Peyer's patch (tissue), 4 donors: ENCODE data around the gene SRRM3.

ENCODE experiments used
- CTCF ChIP-seq, 6 experiments: fragments of 450-650 bp in 4 of 6; fragments of 200-600 bp in 2 of 6; sonication (generic) in 1 of 6; IDR thresholded peaks; one replicate each; pipeline ENCODE4 v1.5.1; 2017 to 2019; ENCODE audit warnings: antibody characterized with exemption in 6 of 6, mild to moderate bottlenecking in 3 of 6, moderate library complexity in 1 of 6
- POLR2A ChIP-seq, 2 donors: fragments of 450-650 bp; IDR thresholded peaks; one replicate each; pipeline ENCODE4 v1.5.1; 2017; ENCODE audit warnings: antibody characterized with exemption in 2 of 2, mild to moderate bottlenecking in 2 of 2, moderate library complexity in 2 of 2

- TF ChIP-seq CTCF (IDR thresholded peaks at IDR 0.05) (no peak), POLR2A (IDR thresholded peaks at IDR 0.05) (no peak)
Measured at GRCh38 chr7:76234931-76235441, 33.3 kb downstream of the SRRM3 start.
